Kidney (tissue), 14 donors: ENCODE data around the gene SPPL2B. TPM values are rescaled to one million over a fixed set of nuclear protein-coding genes. Genes with fewer than 3 reads are reported as not detected.

Experiments
- DNase-seq, 5 donors: peaks; one replicate each; pipeline ENCODE4 v3.0.0-alpha.2; 2013 to 2020
- FAIRE-seq: peaks from 2 replicates; lab custom pipeline; 2012; peaks lifted over from hg19 to GRCh38; lab: Jason Lieb, UNC
- H3K27ac ChIP-seq, 2 donors: one replicate each; pipeline ENCODE4 v1.7.0; 2013; ENCODE audit warnings: low read depth in 2 of 2, low read length in 2 of 2, inconsistent platforms in 1 of 2
- H3K27me3 ChIP-seq: one replicate; pipeline ENCODE4 v1.7.1; 2013; ENCODE audit warnings: low read length, inconsistent platforms; ENCODE audit not compliant: control insufficient read depth, insufficient read depth
- H3K36me3 ChIP-seq, 3 donors: one replicate each; pipeline versions ENCODE4 v1.7.0 to v1.7.1; 2013; ENCODE audit warnings: low read length in 3 of 3, control low read depth in 1 of 3, inconsistent platforms in 1 of 3; ENCODE audit not compliant: insufficient read depth in 3 of 3, control insufficient read depth in 2 of 3
- H3K4me1 ChIP-seq, 3 donors: one replicate each; pipeline versions ENCODE4 v1.7.0 to v1.7.1; 2013; ENCODE audit warnings: low read length in 3 of 3, inconsistent platforms in 1 of 3, low read depth in 1 of 3; ENCODE audit not compliant: control insufficient read depth in 2 of 3, insufficient read depth in 2 of 3
- H3K4me3 ChIP-seq, 3 donors: one replicate each; pipeline versions ENCODE4 v1.7.0 to v1.8.1; 2013; ENCODE audit warnings: low read length in 3 of 3, control low read depth in 1 of 3, inconsistent platforms in 1 of 3
- H3K9ac ChIP-seq, 3 donors: one replicate each; pipeline versions ENCODE4 v1.7.0 to v1.7.1; 2013; ENCODE audit warnings: low read length in 3 of 3, control low read depth in 1 of 3, inconsistent platforms in 1 of 3
- H3K9me3 ChIP-seq, 3 donors: one replicate each; pipeline versions ENCODE4 v1.7.0 to v1.7.1; 2013; ENCODE audit warnings: low read length in 3 of 3, control low read depth in 1 of 3, inconsistent platforms in 1 of 3; ENCODE audit not compliant: control insufficient read depth in 2 of 3, insufficient read depth in 1 of 3
- intact Hi-C: fragments of 100-400 bp; cut with DNase I; formaldehyde crosslinking; loops from one replicate; pipeline ENCODE4 v1.11.1; 2022
- polyA plus RNA-seq: library from polyadenylated mRNA; stranded (reverse); fragments of 350-450 nt; fragmentation: Illumina TruSeq; extraction: RNeasy Lipid Tissue Mini Kit (QIAGEN cat#74804); gene quantifications from one replicate; pipeline ENCODE4 v1.2.3, GENCODE V29; 2014; ENCODE audit warnings: low read depth, low replicate concordance; ENCODE audit not compliant: insufficient read depth
- total RNA-seq: library from RNA; stranded (reverse); fragmentation: NEBNext Ultra II Directional; extraction: Animal tissue kit (Norgen Biotek cat#: 25700); gene quantifications from one replicate; pipeline ENCODE4 v1.2.1, GENCODE V29; 2021
- TF ChIP-seq, protein P1 (sequence below): IDR thresholded peaks from 3 replicates; pipeline ENCODE4 v1.5.1; 2012; ENCODE audit warnings: mild to moderate bottlenecking, moderate library complexity, borderline replicate concordance; ENCODE audit not compliant: insufficient read depth; ENCODE audit errors: extremely low read depth
- donor health status: control.
- donor health status: control.
- donor health status: control.
- donor health status: control.
- donor health status: control.
- donor health status: DM: yes; HTN: yes; CAD: no.
- donor health status: Normal renal cell carcinoma (clear cell type).

Gene SPPL2B
- total and polyA plus RNA-seq, 2 donors from 2014 or later = 25.3 to 94.1 TPM

GRCh38 chr19:2372076-2372612 lies 43.7 kb downstream of the SPPL2B start:
- no peaks in the 10 kb centered on the region for H3K9me3 ChIP-seq

DNA sequence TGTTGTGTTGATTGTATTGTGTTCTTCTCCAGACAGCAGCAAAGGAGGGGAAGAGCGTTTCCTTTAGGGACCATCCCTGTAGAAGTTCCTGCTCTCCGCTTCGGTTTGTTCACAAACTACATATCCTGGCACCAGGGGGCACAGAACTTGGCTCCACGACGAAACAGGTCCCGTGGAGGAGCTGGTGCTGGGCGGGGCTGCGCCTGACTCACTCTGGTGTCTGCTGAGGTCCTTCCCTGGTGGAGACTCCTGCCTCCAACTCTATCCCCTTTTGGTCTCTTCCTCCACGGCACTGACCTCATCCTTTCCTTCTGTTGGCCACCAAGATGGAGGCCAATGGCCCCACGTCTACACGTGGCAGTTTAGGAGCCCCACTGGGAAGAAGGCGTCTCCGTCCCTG lies 46.3 kb downstream of the SPPL2B start:
- intact Hi-C loops = no loop called here
- FAIRE-seq = no peak
- H3K36me3 ChIP-seq = no peaks in the 10 kb centered on the region
- no peak overlapping the region for H3K9ac ChIP-seq
- no peaks in the 10 kb centered on the region for H3K27me3 ChIP-seq
- H3K9me3 ChIP-seq = no peaks in the 10 kb centered on the region
- H3K4me1 ChIP-seq = no peaks in the 10 kb centered on the region
- DNase-seq = no peak
- no peak overlapping the region for H3K4me3 ChIP-seq
- TF ChIP-seq, protein P1, sequence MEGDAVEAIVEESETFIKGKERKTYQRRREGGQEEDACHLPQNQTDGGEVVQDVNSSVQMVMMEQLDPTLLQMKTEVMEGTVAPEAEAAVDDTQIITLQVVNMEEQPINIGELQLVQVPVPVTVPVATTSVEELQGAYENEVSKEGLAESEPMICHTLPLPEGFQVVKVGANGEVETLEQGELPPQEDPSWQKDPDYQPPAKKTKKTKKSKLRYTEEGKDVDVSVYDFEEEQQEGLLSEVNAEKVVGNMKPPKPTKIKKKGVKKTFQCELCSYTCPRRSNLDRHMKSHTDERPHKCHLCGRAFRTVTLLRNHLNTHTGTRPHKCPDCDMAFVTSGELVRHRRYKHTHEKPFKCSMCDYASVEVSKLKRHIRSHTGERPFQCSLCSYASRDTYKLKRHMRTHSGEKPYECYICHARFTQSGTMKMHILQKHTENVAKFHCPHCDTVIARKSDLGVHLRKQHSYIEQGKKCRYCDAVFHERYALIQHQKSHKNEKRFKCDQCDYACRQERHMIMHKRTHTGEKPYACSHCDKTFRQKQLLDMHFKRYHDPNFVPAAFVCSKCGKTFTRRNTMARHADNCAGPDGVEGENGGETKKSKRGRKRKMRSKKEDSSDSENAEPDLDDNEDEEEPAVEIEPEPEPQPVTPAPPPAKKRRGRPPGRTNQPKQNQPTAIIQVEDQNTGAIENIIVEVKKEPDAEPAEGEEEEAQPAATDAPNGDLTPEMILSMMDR = no peak
- H3K27ac ChIP-seq = no peak overlapping the region

More at GRCh38 chr19:2372076-2372612, 43.7 kb downstream of the SPPL2B start:
- Histone ChIP-seq H3K4me1 (no peaks in the 10 kb centered on the region), H3K4me3 (no peak overlapping the region), H3K27ac (no peak overlapping the region), H3K36me3 (no peaks in the 10 kb centered on the region), H3K9ac (no peak overlapping the region), H3K27me3 (no peaks in the 10 kb centered on the region)
- intact Hi-C loops = no loop called here
- TF ChIP-seq, protein P1 = no peak
- no peak for DNase-seq
- no peak for FAIRE-seq

DNA sequence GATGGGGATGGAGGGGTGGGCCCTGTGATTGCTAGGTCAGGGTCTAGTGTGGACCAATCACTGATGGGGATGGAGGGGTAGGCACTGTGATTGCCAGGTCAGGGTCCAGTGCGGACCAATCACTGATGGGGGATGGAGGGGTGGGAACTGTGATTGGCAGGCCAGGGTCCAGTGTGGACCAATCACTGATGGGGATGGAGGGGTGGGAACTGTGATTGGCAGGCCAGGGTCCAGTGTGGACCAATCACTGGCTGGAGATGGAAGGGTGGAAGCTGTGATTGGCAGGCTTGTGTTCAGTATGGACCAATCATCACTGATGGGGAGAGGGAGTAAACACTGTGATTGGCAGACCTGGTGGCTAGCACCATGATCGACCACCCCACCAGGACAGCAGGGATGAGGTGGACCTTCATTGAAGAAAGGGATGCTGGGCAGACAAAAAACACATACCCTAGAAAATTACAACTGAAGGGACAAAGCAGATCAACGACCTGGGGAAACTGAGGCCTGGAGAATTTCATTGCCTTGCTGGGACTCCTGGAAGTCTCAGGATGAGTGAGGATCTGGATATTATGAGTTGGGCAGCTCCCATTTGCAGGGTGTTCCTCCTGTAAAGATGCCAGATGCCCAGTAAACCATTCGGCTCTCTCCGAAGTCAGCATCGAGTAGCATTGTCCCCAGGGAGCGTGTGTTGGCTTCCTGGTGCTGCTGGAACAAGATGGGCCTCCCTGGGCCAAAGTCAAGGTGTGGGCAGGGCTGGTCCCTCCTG lies 47.1 kb downstream of the SPPL2B start:
- intact Hi-C loops = no loop called here
- TF ChIP-seq, protein P1 = no peak
- no peaks in the 10 kb centered on the region for H3K36me3 ChIP-seq
- no peak overlapping the region for H3K4me3 ChIP-seq
- FAIRE-seq = no peak
- no peak overlapping the region for H3K9ac ChIP-seq
- H3K27me3 ChIP-seq = no peaks in the 10 kb centered on the region
- no peak for DNase-seq
- no peaks in the 10 kb centered on the region for H3K4me1 ChIP-seq
- peaks cover 0 to 1% (median 0%) of the 10 kb centered on the region in 3 donors for H3K9me3 ChIP-seq
- no peak overlapping the region for H3K27ac ChIP-seq
